Measurements from ENCODE around the gene LRRK1.

GRCh38 chr15:100905850-100906249, 13.3 kb upstream of the LRRK1 start:
- no peak for TF ChIP-seq MXI1 (IDR thresholded peaks at IDR 0.05; ENCODE audit: borderline replicate concordance, low read depth, low read length)
- TF ChIP-seq CEBPB (IDR thresholded peaks at IDR 0.05; ENCODE audit: low read depth, low read length): no peak
- TF ChIP-seq RAD21 (IDR thresholded peaks at IDR 0.05; ENCODE audit: low read length): no peak
- TF ChIP-seq CTCF (conservative IDR thresholded peaks at IDR 0.05; ENCODE audit: low read depth, low read length): no peak
- TF ChIP-seq CHD1 (IDR thresholded peaks at IDR 0.05; ENCODE audit: low read depth, low read length): no peak
- no peak for TF ChIP-seq POLR2A (IDR thresholded peaks at IDR 0.05; ENCODE audit: low read depth, low read length)
- TF ChIP-seq SMC3 (IDR thresholded peaks at IDR 0.05; ENCODE audit: low read depth, low read length): no peak
